ENCODE data around the gene ACP7. TPM values are rescaled to one million over a fixed set of nuclear protein-coding genes. Genes with fewer than 3 reads are reported as not detected.
"Not testable (repeated sequence)": the region's sequence is repeated elsewhere in the genome, so short reads cannot be mapped to it uniquely, and the experiment has no call there.

ACP7 gene
- total RNA-seq, 1 experiment from 2014 or later = 0.03 TPM

DNA sequence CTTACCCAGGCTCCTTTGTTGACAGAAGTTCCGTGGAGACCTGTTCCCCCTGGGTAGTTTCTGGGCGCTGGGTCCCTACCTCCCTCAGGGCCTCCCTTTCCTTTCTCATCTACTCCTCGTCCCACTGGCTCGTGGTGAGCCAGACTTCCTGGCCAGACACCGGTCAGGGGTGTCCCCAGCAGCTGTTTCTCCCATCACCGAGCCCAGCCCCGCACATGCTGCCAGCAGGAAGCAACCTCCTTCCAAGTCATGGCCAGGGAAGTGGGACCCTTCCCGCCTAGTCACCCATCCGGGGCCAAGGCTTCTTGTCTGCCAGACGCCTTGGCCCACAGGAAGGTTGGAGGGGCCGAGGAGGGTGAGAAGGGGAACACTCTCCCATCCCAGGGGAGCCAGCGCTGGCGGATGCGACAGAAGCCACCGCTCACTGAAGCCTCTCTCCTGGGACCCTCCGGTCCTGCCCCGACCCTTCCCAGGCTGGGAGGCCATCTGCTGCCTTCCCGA, 47.1 kb downstream of the ACP7 start:
- DNase-seq (ENCODE audit: low spot score) = no peak

- DNase-seq (ENCODE audit: low spot score) = no peak
Observed at GRCh38 chr19:39132344-39132969, 48.3 kb downstream of the ACP7 start.

DNA sequence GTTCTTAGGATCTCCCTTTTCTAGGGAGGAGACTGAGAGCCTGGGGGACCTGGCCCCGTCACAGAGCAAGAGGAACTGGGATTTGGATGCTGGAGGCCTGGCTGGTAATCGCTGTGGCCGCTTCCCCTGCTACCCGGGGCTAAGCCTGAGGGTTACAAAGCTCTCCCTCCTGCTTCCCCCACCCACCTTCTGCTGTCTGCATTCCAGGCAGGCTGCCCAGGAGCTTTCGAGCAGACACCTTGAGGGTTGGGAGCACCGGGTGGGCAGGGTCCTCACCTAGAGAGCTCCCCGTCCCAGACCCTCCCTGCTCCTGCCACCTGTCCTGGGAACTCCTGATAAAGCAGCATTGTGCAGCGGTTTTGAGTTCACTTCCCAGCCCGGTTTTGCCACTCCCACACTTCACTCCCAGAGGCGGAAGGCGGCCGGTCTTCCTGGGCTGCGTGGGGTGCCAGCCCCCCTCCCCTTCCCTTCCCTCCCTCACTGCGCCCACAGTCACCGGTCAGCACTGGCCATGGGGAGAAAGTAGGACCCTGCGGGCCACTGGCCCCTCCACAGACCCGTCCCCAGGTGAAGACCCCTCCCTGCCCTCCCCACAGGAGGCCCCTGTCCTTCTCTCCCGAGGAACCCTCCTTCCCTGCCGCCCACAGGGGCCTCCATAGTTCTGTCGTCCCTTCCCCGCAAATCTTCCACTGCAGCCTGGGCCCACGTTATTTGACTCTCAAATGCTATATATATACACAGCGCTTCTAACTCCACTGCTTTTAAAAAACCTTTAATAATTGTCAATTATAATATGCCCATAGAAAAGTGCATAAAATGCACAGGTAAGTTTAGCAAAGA, 49.5 kb downstream of the ACP7 start:
- DNase-seq (ENCODE audit: low spot score) = no peak

DNA sequence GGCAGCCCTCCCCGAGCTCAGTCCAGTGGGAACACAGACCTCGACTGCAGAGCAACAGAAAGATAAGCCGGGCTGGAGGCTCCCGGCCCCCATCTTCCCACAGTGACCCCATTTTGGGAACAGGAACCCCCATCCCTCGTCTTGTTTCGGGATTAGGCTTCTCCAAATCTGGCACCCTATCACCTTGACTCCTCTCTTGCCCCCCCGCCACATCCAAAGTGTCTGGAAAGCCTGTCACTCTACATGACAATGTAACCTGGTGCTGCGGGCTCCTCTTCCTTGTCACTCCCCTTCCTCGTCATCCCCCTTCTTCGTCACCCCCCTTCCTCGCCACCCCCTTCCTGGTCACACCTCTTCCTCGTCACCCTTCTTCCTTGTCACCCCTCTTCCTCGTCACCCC, 51.5 kb downstream of the ACP7 start:
- DNase-seq (ENCODE audit: low spot score) = no peak

- peak; percentile 17 for DNase-seq (ENCODE audit: low spot score)
Observed at GRCh38 chr19:39136225-39136940, 52.2 kb downstream of the ACP7 start.

- no peak for DNase-seq (ENCODE audit: low spot score)
Observed at GRCh38 chr19:39137131-39137530, 53.0 kb downstream of the ACP7 start.

- DNase-seq (ENCODE audit: low spot score) = no peak
Observed at GRCh38 chr19:39138221-39139211, 54.3 kb downstream of the ACP7 start.

- DNase-seq (ENCODE audit: low spot score) = no peak
Observed at GRCh38 chr19:39139305-39139874, 55.2 kb downstream of the ACP7 start.

GRCh38 chr19:39139971-39140453, 55.8 kb downstream of the ACP7 start:
- no peak for DNase-seq (ENCODE audit: low spot score)

DNA sequence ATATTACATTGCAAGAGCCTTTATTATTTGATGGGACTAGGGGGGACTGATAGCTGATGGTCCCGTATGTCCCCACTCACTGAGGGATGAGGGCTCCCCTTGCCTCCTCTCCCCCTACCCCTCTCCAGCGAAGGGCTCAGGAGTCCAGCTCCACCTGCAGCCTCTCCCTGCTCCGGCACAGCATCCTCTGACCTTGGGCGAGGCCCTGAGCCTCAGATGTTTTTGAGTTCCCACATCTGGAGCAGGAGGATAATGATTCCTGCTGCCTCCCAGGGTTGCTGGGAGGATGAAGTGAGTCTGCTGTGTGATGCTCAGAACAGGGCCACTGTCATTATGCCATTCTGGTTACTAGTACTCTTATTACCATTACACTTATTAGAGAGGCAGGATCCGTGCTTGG, 56.4 kb downstream of the ACP7 start:
- DNase-seq (ENCODE audit: low spot score) = no peak

DNA sequence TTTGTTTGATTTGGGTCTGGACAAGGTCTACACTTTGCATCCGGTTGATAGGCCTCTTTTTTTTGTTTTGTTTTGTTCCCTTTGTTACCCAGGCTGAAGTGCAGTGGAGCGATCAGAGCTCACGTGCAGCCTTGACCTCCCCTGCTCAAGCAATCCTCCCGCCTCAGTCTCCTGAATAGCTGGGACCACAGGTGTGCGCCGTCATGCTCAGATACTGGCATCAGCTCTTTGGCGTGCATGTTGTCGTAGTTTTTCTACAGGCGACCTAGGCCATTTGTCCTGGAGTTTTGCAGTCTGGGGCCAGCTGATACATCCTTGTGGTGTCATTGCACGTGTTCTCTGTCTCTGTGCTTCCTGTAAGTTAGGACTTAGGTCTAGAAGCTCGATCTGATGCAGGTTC, 57.8 kb downstream of the ACP7 start:
- no peak for DNase-seq (ENCODE audit: low spot score)

- DNase-seq (ENCODE audit: low spot score) = no peak
Observed at GRCh38 chr19:39142630-39143029, 58.5 kb downstream of the ACP7 start.

- DNase-seq (ENCODE audit: low spot score) = not testable (repeated sequence)
Observed at GRCh38 chr19:39143757-39144289, 59.7 kb downstream of the ACP7 start.

DNA sequence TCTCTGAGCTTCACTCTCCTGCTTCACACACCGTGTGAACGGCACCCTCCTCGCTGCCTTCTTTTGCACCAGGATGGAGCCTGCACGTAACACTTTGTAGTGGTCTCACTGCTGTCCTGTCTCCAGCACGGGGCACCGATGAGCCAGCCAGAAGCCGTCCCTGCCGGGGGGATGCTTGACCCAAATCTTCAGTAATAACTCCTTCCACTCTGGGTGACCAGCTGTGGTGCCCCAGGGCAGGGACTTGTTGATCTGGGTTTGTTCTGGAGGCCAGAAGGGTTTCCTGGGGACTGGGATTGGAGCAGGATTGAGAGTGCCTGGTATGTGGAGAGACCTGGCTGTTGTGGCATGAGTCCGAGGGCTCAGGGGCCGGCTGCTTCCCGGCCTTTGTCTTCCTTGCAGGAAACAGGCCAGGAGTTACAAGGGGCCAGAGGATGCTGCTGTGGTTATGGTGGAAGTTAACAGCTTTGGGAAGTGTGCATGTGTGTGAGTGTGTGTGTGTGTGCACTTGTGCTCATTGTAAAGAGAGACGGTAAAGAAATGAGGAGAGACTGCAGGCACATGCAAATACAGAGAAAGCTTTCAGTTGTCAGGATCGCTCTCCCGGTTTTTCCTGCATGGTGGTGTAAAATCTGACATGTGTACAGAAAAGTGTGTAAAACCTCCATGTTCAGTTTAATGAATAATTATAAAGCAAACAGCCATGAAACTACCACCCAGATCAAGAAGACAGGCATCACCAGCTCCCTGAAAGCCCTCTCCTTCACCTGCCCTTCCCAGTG, 60.3 kb downstream of the ACP7 start:
- DNase-seq (ENCODE audit: low spot score) = no peak

DNA sequence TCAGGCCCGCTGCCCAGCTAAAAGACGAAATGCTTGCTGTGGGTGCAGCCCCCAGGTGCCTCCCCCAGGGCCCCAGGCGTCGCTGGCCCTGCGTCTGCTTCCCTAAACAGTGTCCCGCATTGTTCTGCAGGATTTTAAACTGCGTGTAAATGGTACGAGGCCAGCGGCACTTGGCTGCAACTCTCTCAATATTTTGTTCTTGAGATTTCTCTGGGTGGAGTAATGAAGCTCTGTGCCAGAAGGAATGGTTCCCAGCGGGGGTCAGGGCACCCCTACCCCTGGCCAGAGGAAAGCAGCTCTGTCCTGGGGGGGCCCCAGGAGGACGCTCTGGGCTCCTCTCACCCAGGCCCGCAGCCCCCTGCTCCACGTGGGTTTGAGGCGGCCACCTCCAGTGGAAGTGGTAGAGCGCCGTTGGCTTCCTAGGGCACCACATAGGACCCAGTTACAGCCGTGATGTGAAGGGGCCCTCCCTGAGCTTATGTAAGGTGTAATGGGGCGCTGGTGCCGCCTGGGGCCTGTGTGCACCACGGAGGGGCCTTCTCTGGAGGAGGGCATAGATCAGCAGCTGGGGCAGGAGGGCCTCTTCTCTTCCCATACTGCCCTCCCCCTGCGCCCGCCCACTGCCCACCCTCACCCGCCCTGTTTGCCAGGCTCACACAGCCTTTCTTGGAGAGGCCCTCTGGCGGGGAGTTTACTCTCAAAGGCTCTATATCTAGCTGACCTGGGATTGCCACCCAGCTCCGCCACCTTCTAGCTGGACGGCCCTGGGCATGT, 61.2 kb downstream of the ACP7 start:
- no peak for DNase-seq (ENCODE audit: low spot score)

GRCh38 chr19:39146091-39146490, 61.9 kb downstream of the ACP7 start:
- DNase-seq (ENCODE audit: low spot score) = no peak

DNA sequence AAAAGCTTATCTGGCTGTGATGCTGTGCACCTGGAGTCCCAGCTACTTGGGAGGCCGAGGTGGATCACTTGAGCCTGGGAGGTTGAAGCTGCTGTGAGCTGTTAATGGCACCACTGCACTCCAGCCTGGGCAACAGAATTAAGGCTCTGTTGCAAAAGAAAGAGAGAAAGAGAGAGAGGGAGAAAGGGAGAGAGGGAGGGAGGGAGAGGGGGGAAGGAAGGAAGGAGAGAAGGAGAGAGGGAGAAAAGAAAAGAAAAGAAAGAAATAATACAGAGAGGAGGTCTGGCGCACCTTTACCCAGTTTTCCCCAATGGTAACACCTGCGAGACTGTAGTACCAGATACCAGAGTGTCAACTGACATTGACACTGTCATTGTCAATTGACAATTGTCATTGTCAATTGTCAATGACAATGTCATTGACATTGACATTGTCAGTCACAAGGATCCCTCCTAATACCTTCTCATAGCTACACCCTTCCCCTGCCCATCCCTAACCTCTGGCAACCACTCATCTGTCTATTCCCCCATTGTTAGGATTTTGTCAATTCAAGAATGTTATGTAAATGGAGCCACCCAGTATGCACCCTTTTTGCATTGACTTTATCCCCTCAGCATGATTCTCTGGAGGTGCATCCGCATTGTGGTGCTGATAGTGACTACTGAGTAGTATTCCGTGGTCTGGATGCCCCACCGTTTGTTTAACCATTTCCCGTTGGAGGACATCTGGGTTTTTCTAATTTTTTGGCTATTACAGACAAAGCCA, 62.7 kb downstream of the ACP7 start:
- no peak for DNase-seq (ENCODE audit: low spot score)

GRCh38 chr19:39147480-39147879, 63.3 kb downstream of the ACP7 start:
- DNase-seq (ENCODE audit: low spot score) = no peak
